ENCODE results near the gene RAET1L.
"Not testable (repeated sequence)": the region's sequence is repeated elsewhere in the genome, so short reads cannot be mapped to it uniquely, and the experiment has no call there.

Gene RAET1L

DNA sequence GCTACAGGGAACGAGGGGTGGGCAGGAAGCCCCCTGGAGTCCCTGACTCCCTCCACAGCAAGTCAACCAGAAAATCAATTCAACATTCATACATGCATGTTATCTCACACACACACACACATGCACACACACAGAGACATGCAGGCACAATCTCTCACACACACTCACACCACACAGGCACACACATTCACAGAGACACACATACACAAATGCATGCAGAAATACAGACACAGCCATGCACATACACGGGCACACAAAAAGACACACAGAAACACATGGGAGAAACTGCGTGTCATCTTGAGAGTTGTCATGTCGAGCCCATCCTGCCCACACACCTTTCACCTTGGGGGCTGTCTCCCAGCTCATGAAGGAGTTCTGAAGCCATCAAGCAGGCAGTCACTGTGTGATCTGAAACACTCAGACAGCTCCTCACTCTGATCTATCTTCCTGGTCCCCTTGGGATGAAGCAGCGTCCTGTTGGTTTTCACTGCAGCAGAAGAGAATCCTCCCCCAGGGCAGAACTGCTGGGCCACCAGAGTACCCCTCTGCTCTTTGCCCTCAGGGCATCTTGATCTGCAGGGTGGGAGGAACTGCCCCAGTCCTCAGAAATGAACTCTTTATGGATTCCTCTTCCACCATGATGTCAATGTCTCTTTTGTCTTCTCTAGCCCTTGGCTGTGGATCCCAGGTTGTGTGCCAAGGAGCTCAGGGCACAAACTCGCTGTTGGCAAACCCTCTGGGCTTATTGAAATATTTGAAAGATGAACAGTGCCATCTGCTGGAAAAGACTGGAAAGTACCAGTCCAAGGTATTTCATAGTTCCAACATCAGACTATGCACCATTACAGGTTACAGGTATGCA, 8.8 kb downstream of the RAET1L start:
- DNase-seq (ENCODE audit: low read depth) = peak; percentile 19

DNA sequence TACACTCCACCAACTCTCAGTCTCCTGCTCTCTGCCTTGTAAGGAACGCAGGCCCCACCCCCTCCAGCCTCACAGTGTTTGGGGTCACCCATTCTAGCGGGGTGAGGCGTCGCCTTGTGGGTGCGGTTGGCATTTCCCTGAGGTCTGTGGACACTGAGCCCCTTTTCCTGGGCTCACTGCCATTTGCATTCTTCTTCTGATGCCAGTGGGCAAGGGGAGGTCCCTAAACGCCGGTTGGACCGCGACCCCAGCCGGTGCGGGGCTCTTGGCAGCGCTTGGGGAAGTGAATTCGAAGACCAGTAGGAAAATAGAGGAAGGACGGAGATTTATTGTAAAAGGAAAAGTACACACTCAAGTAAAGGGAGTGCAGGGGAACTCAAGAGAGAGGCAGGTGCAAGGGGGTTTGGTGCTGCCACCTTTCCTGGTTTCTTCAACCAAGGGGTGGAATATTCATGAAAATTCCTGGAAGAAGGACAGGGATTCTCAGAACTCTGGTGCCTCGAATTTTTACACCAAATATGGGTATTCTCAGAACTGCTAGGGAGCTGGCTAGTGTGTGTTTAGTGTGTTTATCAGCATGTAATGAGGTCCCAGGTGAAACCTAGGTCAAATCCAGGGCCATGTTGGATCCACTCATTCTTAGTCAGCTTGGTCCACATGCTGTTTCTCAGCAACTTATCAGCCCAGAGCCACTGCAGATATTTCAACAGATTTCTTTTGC, 9.9 kb downstream of the RAET1L start:
- not testable (repeated sequence) for DNase-seq (ENCODE audit: low read depth)

GRCh38 chr6:150014623-150015280, 10.6 kb downstream of the RAET1L start:
- DNase-seq (ENCODE audit: low read depth) = not testable (repeated sequence)

DNA sequence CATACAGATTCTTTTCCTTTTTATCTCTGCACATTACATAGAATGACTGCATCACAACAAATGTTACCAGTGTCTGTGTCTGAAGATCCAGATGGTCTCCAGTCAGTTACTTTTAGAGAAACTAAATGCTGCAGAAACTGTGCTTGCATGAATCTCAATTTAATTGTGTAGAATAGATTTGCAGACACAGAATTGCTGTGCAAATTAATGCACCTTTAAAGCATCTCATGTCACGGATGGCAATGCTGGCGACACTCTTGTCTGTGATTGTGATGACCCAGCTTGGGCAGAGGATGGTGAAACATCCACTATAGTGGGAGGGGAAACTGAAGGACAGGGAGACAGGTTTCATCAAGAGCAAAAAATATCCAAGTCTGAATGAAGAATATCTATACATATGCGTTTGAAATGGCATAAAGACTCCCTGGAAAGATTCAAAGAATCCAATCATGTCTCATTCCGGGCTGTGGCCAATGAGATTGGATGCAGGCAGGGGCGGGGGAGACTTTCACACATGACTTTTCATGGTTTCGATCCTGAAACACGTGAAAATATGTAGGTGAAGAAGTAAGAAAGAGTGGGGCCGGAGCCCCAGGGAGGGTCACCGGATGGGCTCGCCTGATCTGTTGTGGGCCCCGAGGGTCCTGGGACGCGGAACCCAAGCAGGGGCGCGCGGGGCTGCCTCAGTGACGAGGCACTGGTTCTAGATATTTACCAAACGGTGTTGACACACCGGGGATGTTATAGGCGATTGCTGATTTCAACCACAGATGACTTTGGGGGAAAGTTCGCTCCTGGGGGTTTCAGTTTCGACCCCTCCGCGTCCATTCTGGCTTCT, 11.3 kb downstream of the RAET1L start:
- not testable (repeated sequence) for DNase-seq (ENCODE audit: low read depth)

- not testable (repeated sequence) for DNase-seq (ENCODE audit: low read depth)
Observed at GRCh38 chr6:150012846-150013784, 12.2 kb downstream of the RAET1L start.

- no peak for DNase-seq (ENCODE audit: low read depth)
Observed at GRCh38 chr6:150008588-150008987, 16.7 kb downstream of the RAET1L start.

GRCh38 chr6:150006961-150007464, 18.3 kb downstream of the RAET1L start:
- DNase-seq (ENCODE audit: low read depth) = no peak

- DNase-seq (ENCODE audit: low read depth) = no peak
Observed at GRCh38 chr6:150005761-150006651, 19.3 kb downstream of the RAET1L start.

GRCh38 chr6:150004783-150005717, 20.3 kb downstream of the RAET1L start:
- DNase-seq (ENCODE audit: low read depth) = peak; percentile 86

DNA sequence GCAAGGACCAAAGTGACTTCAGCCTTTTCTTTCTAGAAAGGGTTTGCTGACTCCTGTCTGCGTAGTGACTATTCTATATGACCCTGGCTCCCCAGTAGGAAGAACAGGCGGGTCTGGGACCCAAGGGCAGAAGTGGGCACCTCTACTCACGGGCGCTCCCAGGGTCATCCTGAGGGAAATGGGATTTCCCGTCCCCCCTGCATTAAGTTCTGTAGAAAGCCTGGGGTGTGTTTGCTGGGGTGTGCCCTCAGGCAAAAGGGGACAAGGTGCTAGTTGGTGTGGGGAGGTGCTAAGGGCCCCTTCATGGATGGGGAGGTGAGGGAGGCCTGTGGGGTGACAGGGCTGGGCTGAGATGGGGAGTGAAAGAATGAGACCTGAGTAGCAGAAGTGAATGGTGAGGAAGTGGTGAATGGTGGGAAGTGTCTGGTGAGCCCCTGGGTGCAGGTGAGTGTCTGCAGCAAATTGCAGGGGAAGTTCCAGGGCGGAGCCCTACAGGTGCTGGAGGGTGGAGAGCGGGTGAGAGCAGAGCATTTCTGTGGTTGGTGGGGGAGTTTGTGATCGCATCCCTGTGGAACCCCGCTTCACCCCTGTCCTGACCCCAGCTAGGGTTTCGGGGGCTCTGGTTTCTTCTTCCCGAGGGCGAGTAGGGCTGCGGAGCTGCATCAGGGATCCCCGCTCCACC, 21.1 kb downstream of the RAET1L start:
- DNase-seq (ENCODE audit: low read depth) = peak; percentile 62

DNA sequence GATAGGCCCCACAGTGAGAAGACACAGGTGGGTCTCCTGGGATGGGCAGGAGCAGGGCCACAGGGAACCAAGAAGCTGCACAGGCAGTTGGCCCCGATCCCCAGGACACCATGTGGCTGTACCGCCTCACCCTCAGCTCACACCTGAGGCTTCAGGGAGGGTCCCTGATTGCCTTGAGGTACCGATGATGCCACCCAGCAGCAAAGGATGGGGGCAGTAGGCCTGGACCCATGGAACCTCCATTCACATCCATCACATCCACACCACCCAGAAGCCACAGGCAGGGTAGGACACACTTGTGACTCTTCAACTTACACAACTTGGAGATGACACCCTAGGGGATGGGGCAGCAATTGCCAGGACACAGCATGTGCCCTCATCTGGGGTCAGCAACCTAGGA, 21.7 kb downstream of the RAET1L start:
- not testable (repeated sequence) for DNase-seq (ENCODE audit: low read depth)

GRCh38 chr6:150002710-150003109, 22.6 kb downstream of the RAET1L start:
- DNase-seq (ENCODE audit: low read depth) = no peak

- DNase-seq (ENCODE audit: low read depth) = no peak
Observed at GRCh38 chr6:150001295-150002008, 23.9 kb downstream of the RAET1L start.

- DNase-seq (ENCODE audit: low read depth) = no peak
Observed at GRCh38 chr6:149999636-150000035, 25.7 kb downstream of the RAET1L start.

GRCh38 chr6:149995971-149996370, 29.4 kb downstream of the RAET1L start:
- no peak for DNase-seq (ENCODE audit: low read depth)

GRCh38 chr6:149995235-149995750, 30.0 kb downstream of the RAET1L start:
- DNase-seq (ENCODE audit: low read depth) = no peak

DNA sequence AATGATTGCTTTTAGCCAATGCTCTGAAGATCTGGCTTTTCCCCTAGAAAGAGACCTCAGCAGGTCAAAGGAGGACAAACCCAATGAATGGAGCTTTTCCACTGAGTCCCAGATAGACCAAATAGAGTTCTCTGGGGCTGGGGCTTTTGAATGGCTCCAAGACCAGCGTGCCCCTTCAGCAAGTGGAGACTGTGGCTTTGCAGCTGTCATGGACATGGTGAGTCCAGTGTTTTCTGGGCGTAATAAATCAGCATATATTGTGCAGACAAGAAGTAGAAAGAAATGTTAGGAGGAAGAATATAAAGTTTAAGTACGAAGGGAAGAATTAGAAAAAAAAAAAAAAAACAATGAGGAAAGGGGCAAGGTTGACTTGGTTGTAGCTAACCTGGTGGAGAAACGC, 33.5 kb downstream of the RAET1L start:
- DNase-seq (ENCODE audit: low read depth) = no peak

All from T-helper 22 cell (primary cell).